Left cardiac atrium (tissue), 4 donors: Measurements from ENCODE around the gene ZFAND6. TPM values are rescaled to one million over a fixed set of nuclear protein-coding genes. Genes with fewer than 3 reads are reported as not detected.
"Not testable (repeated sequence)": the region's sequence is repeated elsewhere in the genome, so short reads cannot be mapped to it uniquely, and the experiment has no call there.

Source experiments
- ATAC-seq, 2 donors: fragments of 200-7000 bp; cut with Tn5 transposase; one replicate each; pipeline ENCODE4 v1.9.1; 2020; ENCODE audit warnings: mild to moderate bottlenecking in 2 of 2, moderate library complexity in 2 of 2
- DNase-seq: peaks from one replicate; pipeline ENCODE4 v3.0.0-alpha.2; 2020
- intact Hi-C, 2 donors: fragments of 100-400 bp; cut with DNase I; formaldehyde crosslinking; loops; one replicate each; pipeline versions ENCODE4 v1.14.1 to v1.15.1; 2022 to 2023
- total RNA-seq, 2 donors: library from RNA; stranded (reverse); fragmentation: NEBNext Ultra II Directional; extraction: Animal tissue kit (Norgen Biotek cat#: 25700); gene quantifications; one replicate each; pipeline ENCODE4 v1.2.1, GENCODE V29; 2021
- donor health status: DM: no; HTN: yes; CAD: no.
- donor health status: DM: no; HTN: yes; CAD: no; lungs with severe emphysema.
- donor health status: DM: yes; HTN: yes; CAD: no.
- donor health status: Dilated cardiomyopathy.

ZFAND6 gene
- total RNA-seq, 2 donors from 2014 or later = 64.2 to 64.3 TPM

GRCh38 chr15:80121546-80121945, 62.1 kb downstream of the ZFAND6 start:
- intact Hi-C loops = no loop called here
- DNase-seq = no peak
- ATAC-seq = no peak

GRCh38 chr15:80123034-80123433, 63.6 kb downstream of the ZFAND6 start:
- DNase-seq (no peak), ATAC-seq (no peak)
- intact Hi-C loops = no loop called here

GRCh38 chr15:80127253-80127652, 67.8 kb downstream of the ZFAND6 start:
- DNase-seq, intact Hi-C loops, ATAC-seq: not testable (repeated sequence)

- DNase-seq = no peak
- intact Hi-C loops = no loop called here
- ATAC-seq = no peak
Observed at GRCh38 chr15:80127911-80128310, 68.4 kb downstream of the ZFAND6 start.

GRCh38 chr15:80132382-80132781, 72.9 kb downstream of the ZFAND6 start:
- DNase-seq (no peak), ATAC-seq (no peak)
- intact Hi-C loops = no loop called here

- DNase-seq (no peak), ATAC-seq (no peak)
- intact Hi-C loops = no loop called here
Observed at GRCh38 chr15:80136854-80137253, 77.4 kb downstream of the ZFAND6 start.

- ATAC-seq (no peak), DNase-seq (no peak)
- intact Hi-C loops = no loop called here
Observed at GRCh38 chr15:80138961-80139360, 79.5 kb downstream of the ZFAND6 start.

GRCh38 chr15:80140909-80141308, 81.4 kb downstream of the ZFAND6 start:
- intact Hi-C loops = no loop called here
- no peak for ATAC-seq
- DNase-seq = no peak

GRCh38 chr15:80141916-80142598, 82.6 kb downstream of the ZFAND6 start:
- ATAC-seq (no peak), DNase-seq (no peak)
- intact Hi-C loops = no loop called here

GRCh38 chr15:80142646-80143045, 83.2 kb downstream of the ZFAND6 start:
- intact Hi-C loops = no loop called here
- no peak for ATAC-seq
- DNase-seq = no peak

GRCh38 chr15:80151148-80151547, 91.7 kb downstream of the ZFAND6 start:
- DNase-seq (no peak), ATAC-seq (no peak)
- intact Hi-C loops = loop anchor here in 1 of 2 donors (5.0 to 10.0 kb wide), 2 partner anchors 94 to 226 kb away; partner anchors contain the start of gene ZFAND6

- DNase-seq = no peak
- intact Hi-C loops = loop anchor here in 1 of 2 donors (5.0 to 10.0 kb wide), 2 partner anchors 94 to 227 kb away; partner anchors contain the start of gene ZFAND6
- no peak for ATAC-seq
Observed at GRCh38 chr15:80151576-80151975, 92.1 kb downstream of the ZFAND6 start.

- DNase-seq (peak; percentile 96), ATAC-seq (peak; percentile 89 to 94)
- intact Hi-C loops = loop anchor here in 1 of 2 donors (5.0 to 10.0 kb wide), 2 partner anchors 95 to 228 kb away; partner anchors contain the start of gene ZFAND6
Observed at GRCh38 chr15:80152180-80152895, 92.9 kb downstream of the ZFAND6 start.

- intact Hi-C loops = loop anchor here in 1 of 2 donors (5.0 to 10.0 kb wide), 2 partner anchors 96 to 228 kb away; partner anchors contain the start of gene ZFAND6
- ATAC-seq (peak; percentile 64 to 87), DNase-seq (no peak)
Observed at GRCh38 chr15:80152896-80153876, 93.7 kb downstream of the ZFAND6 start, which contains the start of gene FAH. FAH (plus strand) TSS chr15:80152999; CDS start chr15:80153055, 56 bp downstream.

GRCh38 chr15:80153900-80154299, 94.4 kb downstream of the ZFAND6 start:
- DNase-seq (no peak), ATAC-seq (no peak)
- intact Hi-C loops = loop anchor here in 1 of 2 donors (5.0 to 10.0 kb wide), 2 partner anchors 97 to 229 kb away; partner anchors contain the start of gene ZFAND6

GRCh38 chr15:80154336-80154735, 94.9 kb downstream of the ZFAND6 start:
- ATAC-seq = peak in 1 of 2 donors; percentile 19
- intact Hi-C loops = loop anchor here in 1 of 2 donors (5.0 to 10.0 kb wide), 2 partner anchors 97 to 230 kb away; partner anchors contain the start of gene ZFAND6

GRCh38 chr15:80155001-80155377, 95.5 kb downstream of the ZFAND6 start:
- intact Hi-C loops = loop anchor here in 1 of 2 donors (10.0 kb wide), 1 partner anchor 230 kb away; no protein-coding TSS in a partner anchor
- ATAC-seq (no peak), DNase-seq (no peak)

More at GRCh38 chr15:80154336-80154735, 94.9 kb downstream of the ZFAND6 start:
- no peak for DNase-seq

- ATAC-seq, DNase-seq: not testable (repeated sequence)
- intact Hi-C loops = loop anchor here in 1 of 2 donors (10.0 kb wide), 1 partner anchor 231 kb away; no protein-coding TSS in a partner anchor
Observed at GRCh38 chr15:80155378-80156175, 96.1 kb downstream of the ZFAND6 start.
